Osteocyte (in vitro differentiated cells): ENCODE data around the gene SPHKAP. TPM values are rescaled to one million over a fixed set of nuclear protein-coding genes. Genes with fewer than 3 reads are reported as not detected.

Experiments
- DNase-seq: peaks from one replicate; pipeline ENCODE4 v3.0.0; 2021; ENCODE audit warnings: mixed read lengths; ENCODE audit not compliant: unreplicated experiment; ENCODE audit errors: extremely low spot score
- H3K27ac Mint-ChIP-seq: one replicate; pipeline ENCODE4 v1.8.0; 2021; ENCODE audit warnings: mild to moderate bottlenecking, mixed read lengths; ENCODE audit not compliant: unreplicated experiment
- H3K27me3 Mint-ChIP-seq: one replicate; pipeline ENCODE4 v1.8.0; 2021; ENCODE audit warnings: mixed read lengths; ENCODE audit not compliant: unreplicated experiment
- H3K36me3 Mint-ChIP-seq: one replicate; pipeline ENCODE4 v1.8.0; 2021; ENCODE audit warnings: mixed read lengths; ENCODE audit not compliant: unreplicated experiment
- H3K4me1 Mint-ChIP-seq: one replicate; pipeline ENCODE4 v1.8.0; 2021; ENCODE audit warnings: mixed read lengths; ENCODE audit not compliant: unreplicated experiment
- H3K4me3 Mint-ChIP-seq: one replicate; pipeline ENCODE4 v1.8.0; 2021; ENCODE audit warnings: mild to moderate bottlenecking, moderate library complexity, mixed read lengths; ENCODE audit not compliant: unreplicated experiment
- H3K9me3 Mint-ChIP-seq: one replicate; pipeline ENCODE4 v1.8.0; 2021; ENCODE audit warnings: mixed read lengths; ENCODE audit not compliant: unreplicated experiment
- CTCF ChIP-seq: fragments of 200-600 bp; sonication (generic); IDR thresholded peaks from 2 replicates; pipeline ENCODE4 v1.5.0; 2021; ENCODE audit warnings: antibody characterized with exemption, mild to moderate bottlenecking, moderate library complexity
- total RNA-seq: library from RNA; stranded (reverse); gene quantifications from 2 replicates; pipeline ENCODE4 v1.2.1, GENCODE V29; 2021

Gene SPHKAP
- total RNA-seq, 1 donor from 2014 or later: not detected

- DNase-seq: no peak
- Mint-ChIP-seq H3K4me3 (no peak overlapping the region), H3K27me3 (no peaks in the 10 kb centered on the region), H3K36me3 (no peaks in the 10 kb centered on the region), H3K9me3 (no peaks in the 10 kb centered on the region), H3K27ac (no peak overlapping the region), H3K4me1 (no peaks in the 10 kb centered on the region)
- peak; percentile 59 for TF ChIP-seq CTCF
Measured at GRCh38 chr2:228039752-228040534, 141.5 kb downstream of the SPHKAP start.

DNA sequence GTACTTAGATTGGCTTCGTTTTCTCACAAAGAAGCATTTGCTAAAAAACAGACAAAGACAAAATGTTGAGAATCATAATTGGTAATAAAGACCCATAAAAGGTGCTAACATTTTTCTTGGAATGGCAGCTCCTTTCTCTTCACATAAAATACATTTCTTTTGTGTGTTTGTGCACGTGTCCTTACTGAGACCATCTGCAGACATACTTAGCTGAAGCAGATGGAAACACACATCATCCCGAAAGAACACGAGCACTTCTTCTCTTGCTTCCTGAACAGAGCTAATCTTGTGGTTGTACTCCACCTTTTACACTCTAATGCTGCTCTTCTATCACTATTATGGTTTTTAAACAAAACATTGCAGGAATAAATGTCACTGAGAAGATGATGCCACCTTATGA, 142.5 kb downstream of the SPHKAP start:
- no peaks in the 10 kb centered on the region for H3K36me3 Mint-ChIP-seq
- peaks cover under 1% of the 10 kb centered on the region for H3K9me3 Mint-ChIP-seq
- TF ChIP-seq CTCF: no peak
- no peaks in the 10 kb centered on the region for H3K4me1 Mint-ChIP-seq
- H3K27me3 Mint-ChIP-seq: no peaks in the 10 kb centered on the region
- no peak for DNase-seq
- no peak overlapping the region for H3K4me3 Mint-ChIP-seq
- no peak overlapping the region for H3K27ac Mint-ChIP-seq

DNA sequence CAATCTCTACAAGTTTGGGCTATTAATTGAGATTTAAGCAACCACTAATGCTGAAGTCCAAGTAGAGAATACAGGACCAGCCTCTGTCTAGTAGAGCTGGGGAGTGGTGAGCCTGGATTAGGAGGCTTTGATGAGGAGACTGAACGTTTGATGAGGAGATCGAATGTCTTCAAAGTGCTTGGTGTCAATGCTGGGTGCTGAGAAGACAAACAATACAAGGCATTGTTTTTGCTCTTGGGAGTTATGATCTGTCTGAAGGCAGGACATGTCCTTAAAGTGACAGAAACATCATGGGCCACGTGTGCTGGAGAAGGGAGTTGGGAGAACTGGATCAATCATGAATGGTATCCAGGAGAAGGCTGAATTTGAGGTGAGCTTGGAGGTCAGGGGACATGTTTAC, 143.6 kb downstream of the SPHKAP start:
- no peak overlapping the region for H3K4me3 Mint-ChIP-seq
- H3K9me3 Mint-ChIP-seq: peaks cover 9% of the 10 kb centered on the region
- no peaks in the 10 kb centered on the region for H3K27me3 Mint-ChIP-seq
- no peaks in the 10 kb centered on the region for H3K36me3 Mint-ChIP-seq
- no peak for TF ChIP-seq CTCF
- no peak for DNase-seq
- H3K27ac Mint-ChIP-seq: no peak overlapping the region
- H3K4me1 Mint-ChIP-seq: no peaks in the 10 kb centered on the region

DNA sequence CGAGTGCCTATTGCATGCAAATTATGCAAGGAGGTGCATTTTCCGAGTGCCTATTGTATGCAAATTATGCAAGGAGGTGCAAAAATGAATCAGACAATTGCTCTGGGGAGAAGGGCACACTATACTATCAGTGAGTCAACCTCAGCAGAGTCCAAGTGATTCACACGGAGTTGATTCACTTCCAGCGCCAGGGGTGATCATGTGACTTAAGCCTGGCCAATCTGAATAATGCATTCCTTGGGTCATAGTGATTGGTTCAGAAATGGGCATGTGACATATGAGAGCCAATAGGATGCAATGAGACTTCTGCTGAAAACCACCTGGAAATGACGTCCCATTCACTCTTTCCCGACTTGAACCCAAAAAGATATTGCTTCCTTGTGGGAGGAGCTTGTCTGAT, 157.9 kb downstream of the SPHKAP start:
- TF ChIP-seq CTCF: no peak
- H3K4me1 Mint-ChIP-seq: no peaks in the 10 kb centered on the region

DNA sequence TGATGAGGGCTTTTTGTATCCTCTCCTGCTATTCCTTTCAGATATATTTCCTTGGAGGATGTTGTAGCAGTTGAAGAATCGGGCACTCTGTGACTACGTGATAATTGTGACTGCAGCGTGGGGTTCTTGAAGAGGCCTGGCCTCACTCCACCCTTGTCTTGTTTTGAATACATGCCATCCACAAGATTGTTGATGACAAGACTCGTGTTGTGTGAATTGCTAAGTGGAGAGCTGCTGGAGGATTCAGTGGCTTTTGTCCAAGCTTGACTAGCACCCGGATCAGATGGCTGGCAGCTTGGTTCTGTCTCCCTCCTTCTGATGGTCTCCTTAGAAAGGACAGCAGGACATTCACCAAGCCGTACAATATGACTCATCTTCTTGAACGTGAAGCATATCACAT, 163.2 kb downstream of the SPHKAP start:
- H3K36me3 Mint-ChIP-seq: no peaks in the 10 kb centered on the region
- no peak overlapping the region for H3K27ac Mint-ChIP-seq
- no peak for DNase-seq
- no peak overlapping the region for H3K4me3 Mint-ChIP-seq
- H3K4me1 Mint-ChIP-seq: no peaks in the 10 kb centered on the region
- H3K9me3 Mint-ChIP-seq: peaks cover 28% of the 10 kb centered on the region
- TF ChIP-seq CTCF: no peak
- no peaks in the 10 kb centered on the region for H3K27me3 Mint-ChIP-seq

More for the DNA sequence above, 157.9 kb downstream of the SPHKAP start:
- Mint-ChIP-seq H3K36me3 (no peaks in the 10 kb centered on the region), H3K27me3 (no peaks in the 10 kb centered on the region), H3K4me3 (no peak overlapping the region), H3K27ac (no peak overlapping the region), H3K9me3 (peaks cover 17% of the 10 kb centered on the region)
- no peak for DNase-seq
